IMR-90 (cell line): Measurements from ENCODE around the gene GRM4. TPM values are rescaled to one million over a fixed set of nuclear protein-coding genes. Genes with fewer than 3 reads are reported as not detected.

Experiments
- ATAC-seq: fragments of 200-7000 bp; cut with Tn5 transposase; 2 replicates; pipeline ENCODE4 v1.9.1; 2020; ENCODE audit warnings: low read depth, mild to moderate bottlenecking, moderate library complexity
- BruUV-seq: library from RNA; stranded (reverse); fragments of 400-500 nt; replicated peaks from 2 replicates; lab custom pipeline; 2021; lab: Mats Ljungman, UMichigan
- CTCF ChIA-PET: fragments of 300-600 bp; formaldehyde crosslinking; extraction: SDS; loops from one replicate; lab custom pipeline; 2021; ENCODE audit warnings: antibody characterized with exemption; lab: Yijun Ruan, JAX
- POLR2A ChIA-PET: fragments of 300-600 bp; sonication (Branson Sonifier 250); formaldehyde crosslinking; loops from one replicate; lab custom pipeline; 2022; ENCODE audit warnings: antibody characterized with exemption; ENCODE audit not compliant: unreplicated experiment; lab: Charles Lee
- DNase-seq: peaks from one replicate; pipeline ENCODE4 v3.0.0; 2013
- H2AFZ ChIP-seq: replicated peaks from 2 replicates; pipeline ENCODE3; 2013; ENCODE audit warnings: low read length, mild to moderate bottlenecking; ENCODE audit not compliant: poor library complexity
- H2AK5ac ChIP-seq: 2 replicates; pipeline ENCODE4 v1.6.1; 2013; ENCODE audit warnings: low read depth, low read length, inconsistent platforms
- H2AK9ac ChIP-seq: replicated peaks from 2 replicates; pipeline ENCODE3; 2013; ENCODE audit warnings: mild to moderate bottlenecking, low read depth, low read length, moderate library complexity; ENCODE audit not compliant: poor library complexity
- H2BK120ac ChIP-seq: 2 replicates; pipeline ENCODE4 v1.6.1; 2013; ENCODE audit warnings: low read depth, low read length, inconsistent platforms
- H2BK15ac ChIP-seq: 3 replicates; pipeline ENCODE4 v1.6.1; 2013; ENCODE audit warnings: low read depth, low read length, inconsistent platforms
- H2BK20ac ChIP-seq: 2 replicates; pipeline ENCODE4 v1.6.1; 2013; ENCODE audit warnings: low read depth, mild to moderate bottlenecking, inconsistent platforms, low read length, moderate library complexity
- H2BK5ac ChIP-seq: 2 replicates; pipeline ENCODE4 v1.6.1; 2013; ENCODE audit warnings: mild to moderate bottlenecking, low read depth, low read length, inconsistent platforms; ENCODE audit not compliant: poor library complexity, severe bottlenecking
- H3K14ac ChIP-seq: replicated peaks from 2 replicates; pipeline ENCODE4 v1.6.1; 2013; ENCODE audit warnings: low read depth, low read length, inconsistent platforms
- H3K18ac ChIP-seq: 2 replicates; pipeline ENCODE4 v1.6.1; 2013; ENCODE audit warnings: low read depth, low read length, control low read depth
- H3K23ac ChIP-seq: 2 replicates; pipeline ENCODE4 v1.6.1; 2013; ENCODE audit warnings: low read depth, low read length, inconsistent platforms
- H3K27ac ChIP-seq: 2 replicates; pipeline ENCODE4 v1.5.1; 2013; ENCODE audit warnings: mild to moderate bottlenecking, control low read depth, low read length; ENCODE audit not compliant: insufficient read depth
- H3K27me3 ChIP-seq: 2 replicates; pipeline ENCODE4 v1.6.1; 2013; ENCODE audit warnings: low read length; ENCODE audit not compliant: control insufficient read depth, insufficient read depth
- H3K36me3 ChIP-seq: 2 replicates; pipeline ENCODE4 v1.6.1; 2013; ENCODE audit warnings: low read length, mixed read lengths; ENCODE audit not compliant: control insufficient read depth, insufficient read depth
- H3K4ac ChIP-seq: 2 replicates; pipeline ENCODE4 v1.6.1; 2013; ENCODE audit warnings: low read depth, low read length, inconsistent platforms
- H3K4me1 ChIP-seq: 2 replicates; pipeline ENCODE4 v1.6.1; 2013; ENCODE audit warnings: low read length, mixed read lengths; ENCODE audit not compliant: control insufficient read depth, insufficient read depth
- H3K4me2 ChIP-seq: 2 replicates; pipeline ENCODE4 v1.6.1; 2013; ENCODE audit warnings: low read depth, mild to moderate bottlenecking, control low read depth, low read length, moderate library complexity
- H3K4me3 ChIP-seq: 2 replicates; pipeline ENCODE4 v1.5.1; 2013; ENCODE audit warnings: low read depth, mild to moderate bottlenecking, control low read depth, low read length, moderate library complexity; ENCODE audit not compliant: insufficient read depth
- H3K56ac ChIP-seq: 2 replicates; pipeline ENCODE4 v1.6.1; 2013; ENCODE audit warnings: low read length, inconsistent platforms; ENCODE audit not compliant: insufficient read depth; ENCODE audit errors: extremely low read depth
- H3K79me1 ChIP-seq, 2 experiments: 2 replicates each; pipeline ENCODE4 v1.6.1; 2013; ENCODE audit warnings: low read length in 2 of 2, inconsistent platforms in 1 of 2, low read depth in 1 of 2
- H3K9ac ChIP-seq: 2 replicates; pipeline ENCODE4 v1.6.1; 2013; ENCODE audit warnings: low read depth, low read length, control low read depth
- H3K9me1 ChIP-seq: 2 replicates; pipeline ENCODE4 v1.6.1; 2013; ENCODE audit warnings: low read length, inconsistent platforms; ENCODE audit not compliant: insufficient read depth
- H3K9me3 ChIP-seq: 2 replicates; pipeline ENCODE4 v1.6.1; 2013; ENCODE audit warnings: low read length; ENCODE audit not compliant: control insufficient read depth, insufficient read depth
- H4K20me1 ChIP-seq: 2 replicates; pipeline ENCODE4 v1.6.1; 2013; ENCODE audit warnings: low read length, inconsistent platforms; ENCODE audit not compliant: insufficient read depth
- H4K5ac ChIP-seq: 2 replicates; pipeline ENCODE4 v1.6.1; 2013; ENCODE audit warnings: mild to moderate bottlenecking, low read depth, low read length, control low read depth
- H4K8ac ChIP-seq, 2 experiments: 2 replicates each; pipeline ENCODE4 v1.6.1; 2013; ENCODE audit warnings: low read depth in 2 of 2, low read length in 2 of 2, control low read depth in 1 of 2, inconsistent platforms in 1 of 2
- H4K91ac ChIP-seq: 2 replicates; pipeline ENCODE4 v1.6.1; 2013; ENCODE audit warnings: low read depth, low read length, inconsistent platforms; ENCODE audit not compliant: insufficient read depth
- BHLHE40 ChIP-seq: fragments of 150-350 bp; IDR thresholded peaks from 2 replicates; pipeline ENCODE4 v1.6.1; 2016; ENCODE audit warnings: mild to moderate bottlenecking, low read depth, low read length
- CEBPB ChIP-seq: IDR thresholded peaks from 2 replicates; pipeline ENCODE4 v1.6.1; 2012; ENCODE audit warnings: low read depth, low read length, improper control_type of control experiment
- CHD1 ChIP-seq: IDR thresholded peaks from 2 replicates; pipeline ENCODE4 v1.6.1; 2012; ENCODE audit warnings: low read depth, low read length, improper control_type of control experiment
- MAFK ChIP-seq: IDR thresholded peaks from 2 replicates; pipeline ENCODE4 v1.6.1; 2012; ENCODE audit warnings: low read depth, low read length, improper control_type of control experiment
- MAZ ChIP-seq: IDR thresholded peaks from 2 replicates; pipeline ENCODE4 v1.6.1; 2012; ENCODE audit warnings: low read depth, mild to moderate bottlenecking, low read length, improper control_type of control experiment, moderate library complexity, borderline replicate concordance
- MXI1 ChIP-seq: IDR thresholded peaks from 2 replicates; pipeline ENCODE4 v1.6.1; 2012; ENCODE audit warnings: low read depth, mild to moderate bottlenecking, low read length, moderate library complexity, borderline replicate concordance
- NFE2L2 ChIP-seq: fragments of 150-350 bp; IDR thresholded peaks from 2 replicates; pipeline ENCODE4 v1.6.1; 2016; ENCODE audit warnings: low read depth, mild to moderate bottlenecking, low read length
- POLR2A ChIP-seq: IDR thresholded peaks from 2 replicates; pipeline ENCODE4 v1.6.1; 2012; ENCODE audit warnings: mild to moderate bottlenecking, low read depth, low read length
- RAD21 ChIP-seq: IDR thresholded peaks from 2 replicates; pipeline ENCODE4 v1.6.1; 2012; ENCODE audit warnings: low read length, improper control_type of control experiment
- RFX5 ChIP-seq: IDR thresholded peaks from 2 replicates; pipeline ENCODE4 v1.8.0; 2012; ENCODE audit warnings: low read depth, mild to moderate bottlenecking, low read length, moderate library complexity
- WGBS, 2 experiments: methylation state at CpG; one replicate each; pipeline versions ENCODE4 v1.1.5 to v1.1.7; 2013; ENCODE audit warnings: missing lambda C conversion rate in 2 of 2; ENCODE audit not compliant: insufficient read length in 1 of 2; ENCODE audit errors: extremely low coverage in 2 of 2; 5-methylcytosine and 5-hydroxymethylcytosine counted together
- dilution Hi-C: fragments of 300-500 bp; cut with HindIII; formaldehyde crosslinking; loops from one replicate; pipeline ENCODE4 v1.14.3; 2018; ENCODE audit warnings: low sequenced_read_pairs; ENCODE audit not compliant: unreplicated experiment
- in situ Hi-C: fragments of 300-500 bp; cut with MboI; formaldehyde crosslinking; loops from 3 replicates; pipeline ENCODE4 v1.14.3; 2019; ENCODE audit warnings: low sequenced_read_pairs, inconsistent platforms, mixed read lengths
- intact Hi-C: fragments of 100-400 bp; cut with micrococcal nuclease; formaldehyde crosslinking; loops from 2 replicates; pipeline ENCODE4 v1.10.0; 2022
- polyA plus RNA-seq, 3 experiments: library from polyadenylated mRNA; depleted of rRNA; stranded (reverse); fragments of >200 nt; gene quantifications; 2 replicates each; pipeline ENCODE4 v1.2.3, GENCODE V29; 2012; ENCODE audit warnings: low replicate concordance in 1 of 3
- total RNA-seq: library from RNA; depleted of rRNA; stranded (reverse); fragments of >200 nt; gene quantifications from 2 replicates; pipeline ENCODE4 v1.2.3, GENCODE V29; 2012
- TF ChIP-seq, protein P1 (sequence below): fragments of 150-350 bp; IDR thresholded peaks from 2 replicates; pipeline ENCODE4 v1.6.1; 2017; ENCODE audit warnings: mild to moderate bottlenecking, antibody characterized with exemption, low read length, low read depth
- TF ChIP-seq, protein P2 (sequence below): fragments of 150-350 bp; IDR thresholded peaks from 2 replicates; pipeline ENCODE4 v1.6.1; 2016; ENCODE audit warnings: low read depth, mild to moderate bottlenecking, low read length, moderate library complexity, borderline replicate concordance
- TF ChIP-seq, protein P3 (sequence below): conservative IDR thresholded peaks from 2 replicates; pipeline ENCODE4 v1.5.1; 2012; ENCODE audit warnings: mild to moderate bottlenecking, low read depth, low read length, improper control_type of control experiment

Gene GRM4
- total and polyA plus RNA-seq, 2 of the 4 experiments (the other 2 are of a cell fraction) = 0.02 TPM; not detected in 1

DNA sequence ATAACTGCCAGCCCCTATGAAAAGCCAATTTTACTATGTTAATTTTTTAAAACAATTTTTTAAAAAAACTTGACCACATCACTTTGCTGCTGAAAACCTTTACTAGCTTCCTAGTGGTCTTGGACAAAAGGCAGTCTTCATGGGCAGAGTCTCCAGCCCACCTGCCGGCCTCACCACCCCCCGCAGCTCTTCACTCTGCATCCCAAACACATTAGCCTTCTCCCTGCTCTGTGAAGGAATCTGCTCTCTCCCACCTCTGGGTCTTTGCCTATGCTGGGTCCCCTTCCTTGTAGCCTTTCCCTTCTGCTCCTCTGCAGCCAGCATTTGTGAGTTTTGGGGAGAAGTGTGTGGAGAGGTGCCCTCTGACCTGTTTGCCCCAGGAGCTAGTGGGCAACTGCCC, 171.4 kb downstream of the GRM4 start:
- TF ChIP-seq CHD1 (no peak), RAD21 (no peak), NFE2L2 (no peak), POLR2A (no peak), RFX5 (no peak), MAFK (no peak), MXI1 (no peak), BHLHE40 (no peak), MAZ (no peak), CEBPB (no peak)
- TF ChIP-seq, protein P1, sequence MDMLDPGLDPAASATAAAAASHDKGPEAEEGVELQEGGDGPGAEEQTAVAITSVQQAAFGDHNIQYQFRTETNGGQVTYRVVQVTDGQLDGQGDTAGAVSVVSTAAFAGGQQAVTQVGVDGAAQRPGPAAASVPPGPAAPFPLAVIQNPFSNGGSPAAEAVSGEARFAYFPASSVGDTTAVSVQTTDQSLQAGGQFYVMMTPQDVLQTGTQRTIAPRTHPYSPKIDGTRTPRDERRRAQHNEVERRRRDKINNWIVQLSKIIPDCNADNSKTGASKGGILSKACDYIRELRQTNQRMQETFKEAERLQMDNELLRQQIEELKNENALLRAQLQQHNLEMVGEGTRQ = no peak
- TF ChIP-seq, protein P2, sequence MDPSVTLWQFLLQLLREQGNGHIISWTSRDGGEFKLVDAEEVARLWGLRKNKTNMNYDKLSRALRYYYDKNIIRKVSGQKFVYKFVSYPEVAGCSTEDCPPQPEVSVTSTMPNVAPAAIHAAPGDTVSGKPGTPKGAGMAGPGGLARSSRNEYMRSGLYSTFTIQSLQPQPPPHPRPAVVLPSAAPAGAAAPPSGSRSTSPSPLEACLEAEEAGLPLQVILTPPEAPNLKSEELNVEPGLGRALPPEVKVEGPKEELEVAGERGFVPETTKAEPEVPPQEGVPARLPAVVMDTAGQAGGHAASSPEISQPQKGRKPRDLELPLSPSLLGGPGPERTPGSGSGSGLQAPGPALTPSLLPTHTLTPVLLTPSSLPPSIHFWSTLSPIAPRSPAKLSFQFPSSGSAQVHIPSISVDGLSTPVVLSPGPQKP = no peak
- TF ChIP-seq, protein P3, sequence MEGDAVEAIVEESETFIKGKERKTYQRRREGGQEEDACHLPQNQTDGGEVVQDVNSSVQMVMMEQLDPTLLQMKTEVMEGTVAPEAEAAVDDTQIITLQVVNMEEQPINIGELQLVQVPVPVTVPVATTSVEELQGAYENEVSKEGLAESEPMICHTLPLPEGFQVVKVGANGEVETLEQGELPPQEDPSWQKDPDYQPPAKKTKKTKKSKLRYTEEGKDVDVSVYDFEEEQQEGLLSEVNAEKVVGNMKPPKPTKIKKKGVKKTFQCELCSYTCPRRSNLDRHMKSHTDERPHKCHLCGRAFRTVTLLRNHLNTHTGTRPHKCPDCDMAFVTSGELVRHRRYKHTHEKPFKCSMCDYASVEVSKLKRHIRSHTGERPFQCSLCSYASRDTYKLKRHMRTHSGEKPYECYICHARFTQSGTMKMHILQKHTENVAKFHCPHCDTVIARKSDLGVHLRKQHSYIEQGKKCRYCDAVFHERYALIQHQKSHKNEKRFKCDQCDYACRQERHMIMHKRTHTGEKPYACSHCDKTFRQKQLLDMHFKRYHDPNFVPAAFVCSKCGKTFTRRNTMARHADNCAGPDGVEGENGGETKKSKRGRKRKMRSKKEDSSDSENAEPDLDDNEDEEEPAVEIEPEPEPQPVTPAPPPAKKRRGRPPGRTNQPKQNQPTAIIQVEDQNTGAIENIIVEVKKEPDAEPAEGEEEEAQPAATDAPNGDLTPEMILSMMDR = no peak
- POLR2A ChIA-PET = no interaction called here
- H2BK120ac ChIP-seq = no peak overlapping the region
- no peak overlapping the region for H3K56ac ChIP-seq
- no peak overlapping the region for H4K91ac ChIP-seq
- H2AFZ ChIP-seq = no peak overlapping the region
- no peak overlapping the region for H3K4ac ChIP-seq
- no peak overlapping the region for H4K8ac ChIP-seq
- no peak overlapping the region for H3K4me3 ChIP-seq
- in situ Hi-C loops = no loop called here
- no peak overlapping the region for H3K14ac ChIP-seq
- ATAC-seq (no peak), DNase-seq (no peak)
- CTCF ChIA-PET = no interaction called here
- H3K9me3 ChIP-seq = peaks cover 3% of the 10 kb centered on the region
- no peak overlapping the region for H2BK15ac ChIP-seq
- H3K36me3 ChIP-seq = no peaks in the 10 kb centered on the region
- H2BK5ac ChIP-seq = no peak overlapping the region
- H3K4me2 ChIP-seq = no peak overlapping the region
- WGBS, 2 experiments = no CpG with 5 or more reads among the region's 2 CpGs
- H3K9ac ChIP-seq = no peak overlapping the region
- H3K79me1 ChIP-seq = no peaks in the 10 kb centered on the region
- no peak overlapping the region for H4K5ac ChIP-seq
- H4K20me1 ChIP-seq = no peaks in the 10 kb centered on the region; the same call in 1 of the 2 replicates
- no peak overlapping the region for H3K18ac ChIP-seq
- intact Hi-C loops = no loop called here
- no peak overlapping the region for H2BK20ac ChIP-seq
- H3K9me1 ChIP-seq = no peaks in the 10 kb centered on the region
- BruUV-seq = no TSS peak
- H3K27me3 ChIP-seq = peaks cover 54% of the 10 kb centered on the region
- no peak overlapping the region for H2AK9ac ChIP-seq
- H2AK5ac ChIP-seq = no peak overlapping the region
- no peak overlapping the region for H3K23ac ChIP-seq
- no peak overlapping the region for H3K27ac ChIP-seq
- H3K4me1 ChIP-seq = no peaks in the 10 kb centered on the region
- dilution Hi-C loops = no loop called here
